SK-N-SH (cell line): ENCODE results near the gene RIMS4. TPM values are rescaled to one million over a fixed set of nuclear protein-coding genes. Genes with fewer than 3 reads are reported as not detected.
A peak's percentile ranks its signal among the peaks of the same experiment; 100 is the strongest.

Experiments used
- CTCF ChIA-PET: fragments of 300-600, 350-600 bp; formaldehyde crosslinking; extraction: SDS; loops from one replicate; lab custom pipeline; 2021; lab: Yijun Ruan, JAX
- POLR2A ChIA-PET: fragments of 350-600 bp; sonication (Branson Sonifier 250); formaldehyde crosslinking; extraction: SDS; loops from one replicate; lab custom pipeline; 2020; ENCODE audit warnings: antibody characterized with exemption, inconsistent platforms; lab: Yijun Ruan, JAX
- DNase-seq: peaks from one replicate; pipeline ENCODE4 v3.0.0; 2012
- H2AFZ ChIP-seq: fragments of 200-600 bp; sonication (generic); 2 replicates; pipeline ENCODE4 v1.8.1; 2016; ENCODE audit warnings: antibody characterized with exemption, mild to moderate bottlenecking, low read depth
- H3F3A ChIP-seq: fragments of 200-600 bp; sonication (generic); replicated peaks from 2 replicates; pipeline ENCODE3; 2016; ENCODE audit warnings: antibody characterized with exemption, mild to moderate bottlenecking; ENCODE audit not compliant: insufficient read depth
- H3K27ac ChIP-seq, 2 experiments: fragments of 200-500 bp in 1 of 2; fragments of 200-600 bp in 1 of 2; sonication (Bioruptor generic) in 1 of 2; sonication (generic), shearing (Covaris generic) in 1 of 2; 2 replicates each; pipeline versions ENCODE4 v1.5.1 to v1.6.1; 2014 to 2016; ENCODE audit warnings: low read depth in 2 of 2, inconsistent platforms in 1 of 2, low read length in 1 of 2, mild to moderate bottlenecking in 1 of 2, mixed read lengths in 1 of 2
- H3K27me3 ChIP-seq: fragments of 200-600 bp; sonication (generic), shearing (Covaris generic); 2 replicates; pipeline ENCODE4 v1.6.1; 2016; ENCODE audit warnings: mixed run types; ENCODE audit not compliant: insufficient read depth
- H3K36me3 ChIP-seq, 2 experiments: fragments of 200-500 bp in 1 of 2; fragments of 200-600 bp in 1 of 2; sonication (Bioruptor generic) in 1 of 2; sonication (generic) in 1 of 2; replicated peaks in 1 of 2; 2 replicates each; pipeline versions ENCODE3 to v1.5.1; 2014 to 2016; ENCODE audit warnings: low read length in 1 of 2, mild to moderate bottlenecking in 1 of 2; ENCODE audit not compliant: insufficient read depth in 2 of 2, control insufficient read depth in 1 of 2
- H3K4me1 ChIP-seq, 2 experiments: fragments of 200-500 bp in 1 of 2; fragments of 200-600 bp in 1 of 2; sonication (Bioruptor generic) in 1 of 2; sonication (generic), shearing (Covaris generic) in 1 of 2; 2 replicates each; pipeline versions ENCODE4 v1.5.1 to v1.6.1; 2014 to 2016; ENCODE audit warnings: low read depth in 1 of 2, low read length in 1 of 2, mixed run types in 1 of 2; ENCODE audit not compliant: insufficient read depth in 2 of 2, control insufficient read depth in 1 of 2
- H3K4me2 ChIP-seq: fragments of 200-600 bp; sonication (generic), shearing (Covaris generic); 2 replicates; pipeline ENCODE4 v1.6.1; 2017; ENCODE audit warnings: mixed run types
- H3K4me3 ChIP-seq, 2 experiments: fragments of 200-500 bp in 1 of 2; fragments of 200-600 bp in 1 of 2; sonication (Bioruptor generic) in 1 of 2; sonication (generic), shearing (Covaris generic) in 1 of 2; 2 replicates each; pipeline versions ENCODE4 v1.5.1 to v1.8.1; 2014 to 2016; ENCODE audit warnings: low read depth in 2 of 2, inconsistent platforms in 1 of 2, low read length in 1 of 2, mild to moderate bottlenecking in 1 of 2, mixed read lengths in 1 of 2, moderate library complexity in 1 of 2
- H3K79me2 ChIP-seq: fragments of 200-600 bp; sonication (generic); 2 replicates; pipeline ENCODE4 v1.8.1; 2017; ENCODE audit warnings: mild to moderate bottlenecking; ENCODE audit not compliant: insufficient read depth
- H3K9ac ChIP-seq: fragments of 200-600 bp; sonication (generic); 2 replicates; pipeline ENCODE4 v1.6.1; 2017; ENCODE audit warnings: mixed run types
- H3K9me2 ChIP-seq: fragments of 200-600 bp; sonication (generic); 2 replicates; pipeline ENCODE4 v1.6.1; 2017; ENCODE audit warnings: mixed run types
- H3K9me3 ChIP-seq: fragments of 200-600 bp; sonication (generic); 2 replicates; pipeline ENCODE4 v1.6.1; 2017; ENCODE audit warnings: mixed run types, mild to moderate bottlenecking, moderate library complexity
- H4K20me1 ChIP-seq: fragments of 200-600 bp; sonication (generic); 2 replicates; pipeline ENCODE4 v1.6.1; 2017; ENCODE audit warnings: mild to moderate bottlenecking, mixed run types; ENCODE audit not compliant: insufficient read depth
- CHD2 ChIP-seq: fragments of 150-350 bp; IDR thresholded peaks from 2 replicates; pipeline ENCODE4 v1.6.1; 2018; ENCODE audit warnings: low read length; ENCODE audit not compliant: partially characterized antibody
- JUND ChIP-seq: IDR thresholded peaks from 2 replicates; pipeline ENCODE4 v1.4.0; 2012
- MXI1 ChIP-seq: IDR thresholded peaks from 2 replicates; pipeline ENCODE4 v1.6.1; 2012; ENCODE audit warnings: mild to moderate bottlenecking, low read depth, low read length, improper control_type of control experiment
- RCOR1 ChIP-seq: fragments of 150-350 bp; IDR thresholded peaks from 2 replicates; pipeline ENCODE4 v1.6.1; 2017; ENCODE audit warnings: antibody characterized with exemption, low read length
- RFX5 ChIP-seq: IDR thresholded peaks from 2 replicates; pipeline ENCODE4 v1.6.1; 2012; ENCODE audit warnings: mild to moderate bottlenecking, improper control_type of control experiment, low read length
- RXRA ChIP-seq: IDR thresholded peaks from 2 replicates; pipeline ENCODE4 v1.4.0; 2012; ENCODE audit warnings: low read depth, mild to moderate bottlenecking, borderline replicate concordance
- SMC3 ChIP-seq: IDR thresholded peaks from 2 replicates; pipeline ENCODE4 v1.6.1; 2012; ENCODE audit warnings: low read depth, low read length, improper control_type of control experiment
- WGBS: methylation state at CpG from one replicate; pipeline ENCODE4 v1.1.6; 2017; ENCODE audit warnings: low lambda C conversion rate; 5-methylcytosine and 5-hydroxymethylcytosine counted together
- polyA plus RNA-seq, 3 experiments: library from polyadenylated mRNA; depleted of rRNA; stranded (reverse); fragments of >200 nt; gene quantifications; 2 replicates each; pipeline ENCODE4 v1.2.3, GENCODE V29; 2012
- TF ChIP-seq, protein P1 (sequence below): IDR thresholded peaks from 2 replicates; pipeline ENCODE4 v1.4.0; 2012; ENCODE audit warnings: low read depth, borderline replicate concordance
- TF ChIP-seq, protein P2 (sequence below): fragments of 150-350 bp; IDR thresholded peaks from 2 replicates; pipeline ENCODE4 v1.6.1; 2016; ENCODE audit warnings: mild to moderate bottlenecking, low read depth, low read length
- TF ChIP-seq, protein P3 (sequence below): IDR thresholded peaks from 2 replicates; pipeline ENCODE4; 2012
- TF ChIP-seq, protein P4 (sequence below): IDR thresholded peaks from 2 replicates; pipeline ENCODE4 v1.6.1; 2012; ENCODE audit warnings: mild to moderate bottlenecking, low read depth, low read length, moderate library complexity
- TF ChIP-seq, protein P5 (sequence below): fragments of 200-600 bp; sonication (generic); IDR thresholded peaks from 2 replicates; pipeline ENCODE4 v1.6.1; 2017; ENCODE audit warnings: antibody characterized with exemption, mild to moderate bottlenecking, moderate library complexity

Gene RIMS4
- polyA plus RNA-seq, 1 of the 3 experiments (the other 2 are of a cell fraction), result 0.13 TPM

DNA sequence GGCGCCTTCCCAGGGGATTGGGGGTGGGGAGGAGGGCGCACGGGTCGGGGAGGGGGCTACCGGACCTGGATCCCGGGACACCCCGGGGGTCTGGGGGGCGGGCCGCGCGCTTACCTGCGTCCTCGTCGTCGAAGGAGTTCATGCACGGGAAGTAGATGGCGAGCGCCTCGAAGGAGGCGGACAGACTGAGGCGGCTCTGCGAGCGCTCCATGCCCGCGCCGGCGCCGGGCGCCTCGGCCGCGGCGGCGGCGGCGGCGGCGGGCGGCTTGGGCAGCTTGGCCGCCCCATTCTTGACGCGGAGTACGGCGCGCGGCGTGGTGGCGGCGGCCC is 320 bp downstream of the RIMS4 start:
- no peak overlapping the region for H3K9ac ChIP-seq
- H3K36me3 ChIP-seq, result no peaks in the 10 kb centered on the region
- no peak for DNase-seq
- no peak overlapping the region for H2AFZ ChIP-seq
- H3K9me3 ChIP-seq, result no peaks in the 10 kb centered on the region
- no peaks in the 10 kb centered on the region for H3F3A ChIP-seq
- TF ChIP-seq, protein P1, sequence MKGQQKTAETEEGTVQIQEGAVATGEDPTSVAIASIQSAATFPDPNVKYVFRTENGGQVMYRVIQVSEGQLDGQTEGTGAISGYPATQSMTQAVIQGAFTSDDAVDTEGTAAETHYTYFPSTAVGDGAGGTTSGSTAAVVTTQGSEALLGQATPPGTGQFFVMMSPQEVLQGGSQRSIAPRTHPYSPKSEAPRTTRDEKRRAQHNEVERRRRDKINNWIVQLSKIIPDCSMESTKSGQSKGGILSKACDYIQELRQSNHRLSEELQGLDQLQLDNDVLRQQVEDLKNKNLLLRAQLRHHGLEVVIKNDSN, result no peak
- TF ChIP-seq SMC3, result no peak
- TF ChIP-seq RXRA, result no peak
- TF ChIP-seq, protein P2, sequence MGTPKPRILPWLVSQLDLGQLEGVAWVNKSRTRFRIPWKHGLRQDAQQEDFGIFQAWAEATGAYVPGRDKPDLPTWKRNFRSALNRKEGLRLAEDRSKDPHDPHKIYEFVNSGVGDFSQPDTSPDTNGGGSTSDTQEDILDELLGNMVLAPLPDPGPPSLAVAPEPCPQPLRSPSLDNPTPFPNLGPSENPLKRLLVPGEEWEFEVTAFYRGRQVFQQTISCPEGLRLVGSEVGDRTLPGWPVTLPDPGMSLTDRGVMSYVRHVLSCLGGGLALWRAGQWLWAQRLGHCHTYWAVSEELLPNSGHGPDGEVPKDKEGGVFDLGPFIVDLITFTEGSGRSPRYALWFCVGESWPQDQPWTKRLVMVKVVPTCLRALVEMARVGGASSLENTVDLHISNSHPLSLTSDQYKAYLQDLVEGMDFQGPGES, result no peak
- TF ChIP-seq, protein P3, sequence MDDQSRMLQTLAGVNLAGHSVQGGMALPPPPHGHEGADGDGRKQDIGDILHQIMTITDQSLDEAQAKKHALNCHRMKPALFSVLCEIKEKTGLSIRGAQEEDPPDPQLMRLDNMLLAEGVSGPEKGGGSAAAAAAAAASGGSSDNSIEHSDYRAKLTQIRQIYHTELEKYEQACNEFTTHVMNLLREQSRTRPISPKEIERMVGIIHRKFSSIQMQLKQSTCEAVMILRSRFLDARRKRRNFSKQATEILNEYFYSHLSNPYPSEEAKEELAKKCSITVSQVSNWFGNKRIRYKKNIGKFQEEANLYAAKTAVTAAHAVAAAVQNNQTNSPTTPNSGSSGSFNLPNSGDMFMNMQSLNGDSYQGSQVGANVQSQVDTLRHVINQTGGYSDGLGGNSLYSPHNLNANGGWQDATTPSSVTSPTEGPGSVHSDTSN, result no peak
- TF ChIP-seq RFX5, result no peak
- TF ChIP-seq, protein P4, sequence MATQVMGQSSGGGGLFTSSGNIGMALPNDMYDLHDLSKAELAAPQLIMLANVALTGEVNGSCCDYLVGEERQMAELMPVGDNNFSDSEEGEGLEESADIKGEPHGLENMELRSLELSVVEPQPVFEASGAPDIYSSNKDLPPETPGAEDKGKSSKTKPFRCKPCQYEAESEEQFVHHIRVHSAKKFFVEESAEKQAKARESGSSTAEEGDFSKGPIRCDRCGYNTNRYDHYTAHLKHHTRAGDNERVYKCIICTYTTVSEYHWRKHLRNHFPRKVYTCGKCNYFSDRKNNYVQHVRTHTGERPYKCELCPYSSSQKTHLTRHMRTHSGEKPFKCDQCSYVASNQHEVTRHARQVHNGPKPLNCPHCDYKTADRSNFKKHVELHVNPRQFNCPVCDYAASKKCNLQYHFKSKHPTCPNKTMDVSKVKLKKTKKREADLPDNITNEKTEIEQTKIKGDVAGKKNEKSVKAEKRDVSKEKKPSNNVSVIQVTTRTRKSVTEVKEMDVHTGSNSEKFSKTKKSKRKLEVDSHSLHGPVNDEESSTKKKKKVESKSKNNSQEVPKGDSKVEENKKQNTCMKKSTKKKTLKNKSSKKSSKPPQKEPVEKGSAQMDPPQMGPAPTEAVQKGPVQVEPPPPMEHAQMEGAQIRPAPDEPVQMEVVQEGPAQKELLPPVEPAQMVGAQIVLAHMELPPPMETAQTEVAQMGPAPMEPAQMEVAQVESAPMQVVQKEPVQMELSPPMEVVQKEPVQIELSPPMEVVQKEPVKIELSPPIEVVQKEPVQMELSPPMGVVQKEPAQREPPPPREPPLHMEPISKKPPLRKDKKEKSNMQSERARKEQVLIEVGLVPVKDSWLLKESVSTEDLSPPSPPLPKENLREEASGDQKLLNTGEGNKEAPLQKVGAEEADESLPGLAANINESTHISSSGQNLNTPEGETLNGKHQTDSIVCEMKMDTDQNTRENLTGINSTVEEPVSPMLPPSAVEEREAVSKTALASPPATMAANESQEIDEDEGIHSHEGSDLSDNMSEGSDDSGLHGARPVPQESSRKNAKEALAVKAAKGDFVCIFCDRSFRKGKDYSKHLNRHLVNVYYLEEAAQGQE, result no peak
- H3K27me3 ChIP-seq, result peaks cover 47% of the 10 kb centered on the region
- whole genome bisulfite sequencing, result 7% methylated on average over 15 of the region's 49 CpGs
- H3K4me1 ChIP-seq, result peaks cover 0 to 44% of the 10 kb centered on the region in 2 experiments; a peak in 2 of 4 replicates
- H3K4me3 ChIP-seq, result peak overlapping the region in 1 of 2 experiments; percentile 51; a peak in 2 of 4 replicates
- no peaks in the 10 kb centered on the region for H3K9me2 ChIP-seq
- CTCF ChIA-PET, result interaction anchor here (1.6 to 2.5 kb wide), 2 partner anchors 24 to 62 kb away, joined by 7 to 12 read pairs; no protein-coding TSS in a partner anchor
- H3K27ac ChIP-seq, result peak overlapping the region in 1 of 2 experiments; percentile 48; a peak in 1 of 4 replicates
- H3K79me2 ChIP-seq, result no peaks in the 10 kb centered on the region
- H4K20me1 ChIP-seq, result no peaks in the 10 kb centered on the region
- H3K4me2 ChIP-seq, result no peak overlapping the region
- POLR2A ChIA-PET, result no interaction called here

DNA sequence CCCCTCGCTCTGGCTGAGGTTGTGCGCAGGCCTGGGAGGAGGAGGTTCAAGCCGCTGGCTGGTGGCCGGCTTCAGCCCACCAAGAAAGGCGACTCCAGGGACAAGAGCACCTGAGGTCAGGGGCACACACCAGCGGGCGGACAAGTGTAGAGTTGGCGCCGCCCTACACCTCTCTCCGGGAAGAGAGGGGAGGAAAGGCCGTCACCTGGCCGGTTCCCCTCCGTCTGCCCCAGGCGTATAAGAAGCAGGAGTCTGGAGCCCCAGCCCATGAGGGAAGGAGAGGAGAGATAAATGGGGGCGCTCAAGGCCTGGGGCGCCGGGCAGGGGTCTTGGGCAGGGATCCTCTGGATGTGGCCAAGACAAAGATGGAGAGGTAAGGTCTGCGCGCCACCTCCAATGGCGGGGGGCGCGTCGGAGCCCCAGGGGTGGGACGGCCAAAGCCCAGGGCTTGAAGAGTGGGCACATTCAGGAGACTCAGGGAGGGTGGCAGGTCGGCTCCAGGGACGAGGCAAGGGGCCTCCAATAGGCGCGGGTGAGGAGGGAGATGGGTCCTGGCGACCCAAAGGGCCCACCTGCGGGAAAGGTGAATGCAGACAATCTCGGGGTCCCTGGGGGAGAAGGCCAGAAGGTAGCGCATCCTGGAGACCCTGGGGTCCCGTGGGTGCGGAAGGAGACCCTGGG is 826 bp downstream of the RIMS4 start:
- TF ChIP-seq RFX5 (no peak), CHD2 (no peak), JUND (no peak), RCOR1 (no peak), MXI1 (no peak), SMC3 (no peak)
- TF ChIP-seq, protein P5, sequence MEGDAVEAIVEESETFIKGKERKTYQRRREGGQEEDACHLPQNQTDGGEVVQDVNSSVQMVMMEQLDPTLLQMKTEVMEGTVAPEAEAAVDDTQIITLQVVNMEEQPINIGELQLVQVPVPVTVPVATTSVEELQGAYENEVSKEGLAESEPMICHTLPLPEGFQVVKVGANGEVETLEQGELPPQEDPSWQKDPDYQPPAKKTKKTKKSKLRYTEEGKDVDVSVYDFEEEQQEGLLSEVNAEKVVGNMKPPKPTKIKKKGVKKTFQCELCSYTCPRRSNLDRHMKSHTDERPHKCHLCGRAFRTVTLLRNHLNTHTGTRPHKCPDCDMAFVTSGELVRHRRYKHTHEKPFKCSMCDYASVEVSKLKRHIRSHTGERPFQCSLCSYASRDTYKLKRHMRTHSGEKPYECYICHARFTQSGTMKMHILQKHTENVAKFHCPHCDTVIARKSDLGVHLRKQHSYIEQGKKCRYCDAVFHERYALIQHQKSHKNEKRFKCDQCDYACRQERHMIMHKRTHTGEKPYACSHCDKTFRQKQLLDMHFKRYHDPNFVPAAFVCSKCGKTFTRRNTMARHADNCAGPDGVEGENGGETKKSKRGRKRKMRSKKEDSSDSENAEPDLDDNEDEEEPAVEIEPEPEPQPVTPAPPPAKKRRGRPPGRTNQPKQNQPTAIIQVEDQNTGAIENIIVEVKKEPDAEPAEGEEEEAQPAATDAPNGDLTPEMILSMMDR, result no peak
- TF ChIP-seq, protein P3, result no peak
- TF ChIP-seq, protein P1, result no peak
- Histone ChIP-seq H3K9me3 (no peaks in the 10 kb centered on the region), H2AFZ (no peak overlapping the region), H3F3A (no peaks in the 10 kb centered on the region), H3K9me2 (no peaks in the 10 kb centered on the region), H3K9ac (no peak overlapping the region), H3K4me3 (peak overlapping the region in 1 of 2 experiments; percentile 51; a peak in 2 of 4 replicates), H3K4me2 (no peak overlapping the region), H3K27me3 (peaks cover 47% of the 10 kb centered on the region), H3K36me3 (no peaks in the 10 kb centered on the region), H4K20me1 (no peaks in the 10 kb centered on the region), H3K27ac (peak overlapping the region in 1 of 2 experiments; percentile 48; a peak in 1 of 4 replicates), H3K79me2 (no peaks in the 10 kb centered on the region), H3K4me1 (peaks cover 0 to 49% of the 10 kb centered on the region in 2 experiments; a peak in 2 of 4 replicates)
- ChIA-PET POLR2A (interaction anchor here (0.6 kb wide), 1 partner anchor 137 kb away, joined by 3 read pairs; no protein-coding TSS in a partner anchor), CTCF (interaction anchor here (0.9 to 2.5 kb wide), 7 partner anchors 9 to 125 kb away, joined by 3 to 12 read pairs (median 4); no protein-coding TSS in a partner anchor)
- 35% methylated on average over 31 of the region's 34 CpGs for WGBS
- peak; percentile 46 for DNase-seq
